Small intestine (tissue), 7 donors: ENCODE data around the gene PLEKHH3. TPM values are rescaled to one million over a fixed set of nuclear protein-coding genes. Genes with fewer than 3 reads are reported as not detected.

ENCODE experiments used
- DNase-seq, 2 donors: peaks; one replicate each; pipeline versions ENCODE4 v3.0.0 to v3.0.0-alpha.2; 2013
- FAIRE-seq: peaks from 2 replicates; lab custom pipeline; 2012; peaks lifted over from hg19 to GRCh38; lab: Jason Lieb, UNC
- H3K27ac ChIP-seq, 3 donors: one replicate each; pipeline ENCODE4 v1.5.1; 2013; ENCODE audit warnings: low read length in 2 of 3, mild to moderate bottlenecking in 2 of 3, control low read depth in 1 of 3, inconsistent platforms in 1 of 3, low read depth in 1 of 3, moderate library complexity in 1 of 3
- H3K27me3 ChIP-seq, 3 donors: one replicate each; pipeline ENCODE4 v1.6.1; 2013; ENCODE audit warnings: low read length in 3 of 3, inconsistent platforms in 1 of 3; ENCODE audit not compliant: control insufficient read depth in 3 of 3, insufficient read depth in 3 of 3
- H3K36me3 ChIP-seq, 3 donors: one replicate each; pipeline ENCODE4 v1.6.1; 2013; ENCODE audit warnings: low read length in 3 of 3, inconsistent platforms in 1 of 3, low read depth in 1 of 3, mild to moderate bottlenecking in 1 of 3, moderate library complexity in 1 of 3; ENCODE audit not compliant: control insufficient read depth in 3 of 3, insufficient read depth in 2 of 3
- H3K4me1 ChIP-seq, 3 donors: one replicate each; pipeline ENCODE4 v1.6.1; 2013; ENCODE audit warnings: low read length in 2 of 3, inconsistent platforms in 1 of 3, low read depth in 1 of 3, mild to moderate bottlenecking in 1 of 3, moderate library complexity in 1 of 3; ENCODE audit not compliant: control insufficient read depth in 3 of 3, insufficient read depth in 2 of 3
- H3K4me3 ChIP-seq, 3 donors: one replicate each; pipeline ENCODE4 v1.5.1; 2013; ENCODE audit warnings: low read length in 3 of 3, control low read depth in 1 of 3, inconsistent platforms in 1 of 3, low read depth in 1 of 3, mild to moderate bottlenecking in 1 of 3, moderate library complexity in 1 of 3
- H3K9me3 ChIP-seq, 2 donors: one replicate each; pipeline ENCODE4 v1.6.1; 2013; ENCODE audit warnings: low read depth in 1 of 2, low read length in 1 of 2; ENCODE audit not compliant: control insufficient read depth in 2 of 2, insufficient read depth in 1 of 2
- WGBS, 3 donors: extraction: QIAGEN DNeasy Blood & Tissue Kit; methylation state at CpG; one replicate each; pipeline ENCODE4 v1.1.7; 2013; 5-methylcytosine and 5-hydroxymethylcytosine counted together
- polyA plus RNA-seq, 4 donors: library from polyadenylated mRNA; stranded (reverse) in 3 of 4; unstranded in 1 of 4; fragments of 200-250 nt in 3 of 4; fragments of 120-200 nt in 1 of 4; gene quantifications; one replicate each; pipeline versions ENCODE4 v1.2.1 to v1.2.3, GENCODE V29; 2013
- donor health status: healthy with polysubstance abuse.
- donor health status: control.
- donor health status: control.
- donor health status: Bipolar disorder and iron deficiency.
- donor health status: healthy.

The PLEKHH3 gene
- polyA plus RNA-seq, 4 donors: 2.2 to 13.4 (median 9.0) TPM

- H3K4me3 ChIP-seq: no peak overlapping the region
- H3K9me3 ChIP-seq: no peaks in the 10 kb centered on the region
- DNase-seq (no peak), FAIRE-seq (no peak)
- WGBS, 3 donors: 87 to 99% (median 88%) methylated on average over 5 of the region's 5 CpGs
- peaks cover 20 to 85% (median 28%) of the 10 kb centered on the region in 3 donors for H3K36me3 ChIP-seq
- no peaks in the 10 kb centered on the region for H3K27me3 ChIP-seq
- H3K27ac ChIP-seq: peak overlapping the region in 1 of 3 donors; percentile 17
- H3K4me1 ChIP-seq: no peaks in the 10 kb centered on the region
Measured at GRCh38 chr17:42704490-42704836, 27.7 kb upstream of the PLEKHH3 start.

DNA sequence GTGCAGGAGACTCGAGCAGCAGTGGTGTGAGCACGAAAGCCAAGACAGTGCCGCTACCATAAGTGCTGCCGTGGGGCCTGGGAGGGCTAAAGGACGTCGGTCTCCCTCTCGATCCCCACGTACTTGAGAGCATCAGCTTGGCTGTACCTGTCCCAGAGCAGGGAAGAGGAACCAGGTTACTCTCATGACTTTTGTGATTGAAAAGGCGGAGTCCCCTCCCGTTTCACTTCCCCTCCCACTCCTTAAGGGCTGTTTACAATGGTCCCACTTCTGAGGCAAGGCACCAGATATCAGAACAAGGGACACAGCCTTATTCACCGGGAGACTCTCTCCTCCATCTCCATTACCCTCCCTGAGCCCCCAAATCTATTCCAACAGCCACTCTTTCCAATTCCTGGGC, 25.7 kb upstream of the PLEKHH3 start:
- H3K4me3 ChIP-seq: no peak overlapping the region
- H3K27me3 ChIP-seq: no peaks in the 10 kb centered on the region
- H3K36me3 ChIP-seq: peaks cover 13 to 81% (median 18%) of the 10 kb centered on the region in 3 donors
- FAIRE-seq (no peak), DNase-seq (no peak)
- no peaks in the 10 kb centered on the region for H3K4me1 ChIP-seq
- H3K9me3 ChIP-seq: no peaks in the 10 kb centered on the region
- H3K27ac ChIP-seq: no peak overlapping the region
- WGBS, 3 donors: 83 to 89% (median 87%) methylated on average over 11 of the region's 11 CpGs

DNA sequence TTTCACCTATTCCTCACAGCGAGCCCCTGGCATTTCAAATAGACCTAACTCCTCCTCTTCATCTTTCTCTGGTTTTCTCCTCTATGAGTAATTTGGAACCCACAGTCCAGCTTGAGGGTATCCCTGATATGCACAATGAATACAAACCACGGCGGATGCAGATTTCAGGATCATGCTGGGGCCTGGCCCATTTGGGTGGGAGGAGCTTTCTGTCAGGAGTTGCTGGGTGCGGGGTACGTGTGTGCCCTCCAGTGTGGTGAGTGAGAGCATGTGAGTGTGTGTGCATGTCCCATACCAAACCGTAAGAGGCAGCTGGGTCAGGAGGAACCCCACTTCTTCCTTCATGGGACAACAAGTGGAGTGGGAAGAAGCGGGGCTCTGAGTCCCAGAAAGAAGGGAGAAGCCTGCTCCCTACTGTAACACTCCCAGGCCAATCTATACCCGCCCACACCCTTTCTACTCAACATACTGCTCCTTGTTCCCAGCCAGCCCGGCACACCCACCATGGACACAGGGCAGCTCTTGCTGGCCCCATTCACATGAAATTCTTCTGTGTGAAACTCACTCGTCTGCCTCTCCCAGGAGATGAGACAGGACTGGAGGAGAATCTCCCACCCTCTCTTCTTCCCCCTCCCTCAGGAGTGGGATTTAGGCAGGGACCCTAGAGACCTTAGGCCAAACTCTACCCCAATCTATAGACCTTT, 23.9 kb upstream of the PLEKHH3 start:
- H3K9me3 ChIP-seq: no peaks in the 10 kb centered on the region
- DNase-seq (no peak), FAIRE-seq (no peak)
- no peaks in the 10 kb centered on the region for H3K4me1 ChIP-seq
- H3K27me3 ChIP-seq: no peaks in the 10 kb centered on the region
- H3K27ac ChIP-seq: no peak overlapping the region
- H3K36me3 ChIP-seq: peaks cover 9 to 75% (median 14%) of the 10 kb centered on the region in 3 donors
- no peak overlapping the region for H3K4me3 ChIP-seq
- 82 to 85% (median 84%) methylated on average over 10 of the region's 10 CpGs for WGBS, 3 donors

DNA sequence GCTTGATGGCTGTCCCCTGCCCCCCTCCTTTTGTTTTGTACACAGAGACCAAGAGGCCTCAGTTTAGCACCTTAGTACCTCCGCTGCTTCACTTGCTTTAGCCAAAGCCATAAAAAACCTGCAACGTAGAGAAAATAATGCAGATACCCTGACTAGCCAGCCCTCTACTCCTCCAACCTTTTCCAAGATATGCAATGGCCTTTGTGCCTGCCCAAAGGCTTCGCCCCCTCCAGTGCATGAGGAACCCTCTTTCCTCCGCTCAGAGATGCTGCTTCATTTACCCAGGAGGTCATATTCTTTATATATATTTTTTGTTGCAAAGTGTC, 22.6 kb upstream of the PLEKHH3 start:
- Histone ChIP-seq H3K27me3 (no peaks in the 10 kb centered on the region), H3K36me3 (peaks cover 0 to 66% (median 8%) of the 10 kb centered on the region in 3 donors), H3K4me3 (no peak overlapping the region), H3K4me1 (no peaks in the 10 kb centered on the region), H3K27ac (no peak overlapping the region), H3K9me3 (no peaks in the 10 kb centered on the region)
- 87 to 94% (median 93%) methylated on average over 4 of the region's 4 CpGs for WGBS, 3 donors
- FAIRE-seq (no peak), DNase-seq (no peak)

DNA sequence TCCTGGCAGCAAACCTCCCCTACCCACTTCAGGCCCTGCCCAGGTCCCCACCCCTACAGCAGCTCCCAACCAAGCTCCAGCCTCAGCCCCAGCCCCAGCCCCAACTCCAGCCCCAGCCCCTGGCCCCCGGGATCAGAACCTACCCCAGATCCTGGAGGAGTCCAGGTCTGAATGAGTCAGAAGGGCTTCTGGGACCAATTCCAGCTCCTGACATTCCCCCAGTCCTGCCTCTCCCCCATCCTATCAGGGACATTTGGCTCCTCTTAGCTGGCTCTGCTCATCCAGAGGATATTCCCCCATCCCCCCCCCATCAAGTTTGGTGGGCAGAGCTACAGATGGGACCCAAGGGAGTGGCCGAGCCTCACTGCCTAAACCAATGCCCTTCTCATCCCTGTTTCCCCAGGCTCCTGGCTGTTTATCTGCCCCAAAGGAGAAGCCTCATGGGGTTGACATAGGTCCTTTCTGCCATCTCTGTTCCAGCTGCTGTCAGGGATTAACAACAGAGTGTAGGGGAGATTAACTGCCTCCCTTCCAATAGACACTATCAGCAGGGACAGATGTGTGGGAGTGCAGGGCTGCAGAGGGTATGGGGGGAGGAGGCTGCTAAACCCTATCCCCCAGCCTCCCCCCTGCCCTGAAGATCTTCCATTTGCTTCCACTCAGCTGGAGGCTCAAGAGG, 22.1 kb upstream of the PLEKHH3 start:
- no peaks in the 10 kb centered on the region for H3K4me1 ChIP-seq
- H3K36me3 ChIP-seq: peaks cover 0 to 63% (median 8%) of the 10 kb centered on the region in 3 donors
- H3K27me3 ChIP-seq: no peaks in the 10 kb centered on the region
- FAIRE-seq (no peak), DNase-seq (no peak)
- no peak overlapping the region for H3K27ac ChIP-seq
- 52 to 75% (median 56%) methylated on average over 2 of the region's 2 CpGs for WGBS, 3 donors
- no peaks in the 10 kb centered on the region for H3K9me3 ChIP-seq
- H3K4me3 ChIP-seq: no peak overlapping the region

DNA sequence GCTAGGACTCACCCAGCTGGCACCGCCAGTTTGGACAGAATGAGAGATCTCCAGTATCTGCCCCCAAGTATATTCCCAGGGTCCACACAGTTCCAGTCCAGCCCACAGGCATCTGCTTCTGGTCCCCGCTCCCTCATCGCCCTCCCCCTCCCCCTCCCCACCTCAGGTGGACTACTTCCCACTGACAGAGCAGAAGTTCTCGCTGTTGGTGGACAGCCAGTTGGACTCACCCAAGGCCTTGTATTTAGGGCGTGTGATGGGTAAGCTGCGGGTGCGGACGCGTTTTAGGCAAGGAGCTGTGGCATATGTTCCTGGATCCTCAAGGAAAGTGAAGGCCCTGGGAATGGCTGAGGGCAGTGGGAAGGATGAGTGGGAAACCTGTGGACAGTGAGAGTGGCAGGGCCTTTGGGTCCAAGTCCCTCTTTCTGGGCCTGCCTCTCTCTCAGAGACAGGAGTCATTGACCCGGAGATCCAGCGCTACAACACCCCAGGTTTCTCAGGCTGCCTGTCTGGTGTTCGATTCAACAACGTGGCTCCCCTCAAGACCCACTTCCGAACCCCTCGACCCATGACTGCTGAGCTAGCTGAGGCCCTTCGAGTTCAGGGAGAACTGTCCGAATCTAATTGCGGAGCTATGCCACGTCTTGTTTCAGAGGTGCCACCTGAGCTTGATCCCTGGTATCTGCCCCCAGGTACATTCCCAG, 20.5 kb upstream of the PLEKHH3 start:
- DNase-seq (no peak), FAIRE-seq (no peak)
- H3K27me3 ChIP-seq: no peaks in the 10 kb centered on the region
- H3K4me1 ChIP-seq: no peaks in the 10 kb centered on the region
- peaks cover 0 to 58% (median 8%) of the 10 kb centered on the region in 3 donors for H3K36me3 ChIP-seq
- 94 to 96% (median 96%) methylated on average over 19 of the region's 19 CpGs for WGBS, 3 donors
- H3K9me3 ChIP-seq: no peaks in the 10 kb centered on the region
- no peak overlapping the region for H3K27ac ChIP-seq
- H3K4me3 ChIP-seq: no peak overlapping the region

DNA sequence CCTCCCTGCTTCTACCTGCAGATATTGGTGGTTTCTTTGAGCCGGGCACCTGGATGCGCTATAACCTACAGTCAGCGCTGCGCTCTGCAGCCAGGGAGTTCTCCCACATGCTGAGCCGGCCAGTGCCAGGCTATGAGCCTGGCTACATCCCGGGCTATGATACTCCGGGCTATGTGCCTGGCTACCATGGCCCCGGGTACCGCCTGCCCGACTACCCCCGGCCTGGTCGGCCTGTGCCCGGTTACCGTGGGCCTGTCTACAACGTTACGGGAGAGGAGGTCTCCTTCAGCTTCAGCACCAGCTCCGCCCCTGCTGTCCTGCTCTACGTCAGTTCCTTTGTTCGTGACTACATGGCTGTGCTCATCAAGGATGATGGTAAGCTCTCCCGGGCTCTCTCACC, 18.7 kb upstream of the PLEKHH3 start:
- FAIRE-seq: no peak
- DNase-seq: no peak
- Histone ChIP-seq H3K27ac (no peak overlapping the region), H3K4me3 (no peak overlapping the region), H3K27me3 (no peaks in the 10 kb centered on the region), H3K36me3 (peaks cover 0 to 50% (median 2%) of the 10 kb centered on the region in 3 donors), H3K4me1 (no peaks in the 10 kb centered on the region), H3K9me3 (no peaks in the 10 kb centered on the region)
- WGBS, 3 donors: 93 to 98% (median 94%) methylated on average over 20 of the region's 20 CpGs

- Histone ChIP-seq H3K4me1 (no peaks in the 10 kb centered on the region), H3K27me3 (peaks cover 0 to 2% (median 0%) of the 10 kb centered on the region in 3 donors), H3K36me3 (peaks cover 0 to 45% (median 0%) of the 10 kb centered on the region in 3 donors), H3K27ac (no peak overlapping the region), H3K4me3 (no peak overlapping the region), H3K9me3 (no peaks in the 10 kb centered on the region)
- FAIRE-seq (no peak), DNase-seq (no peak)
- 90 to 92% (median 92%) methylated on average over 3 of the region's 3 CpGs for WGBS, 3 donors
Measured at GRCh38 chr17:42694524-42694923, 17.7 kb upstream of the PLEKHH3 start.
